GM12878 (cell line): Measurements from ENCODE around the gene STAG1. TPM values are rescaled to one million over a fixed set of nuclear protein-coding genes. Genes with fewer than 3 reads are reported as not detected.

Experiments used
- ATAC-seq: fragments of 200-7000 bp; cut with Tn5 transposase; 3 replicates; pipeline ENCODE4 v1.9.1; 2020; ENCODE audit warnings: mild to moderate bottlenecking, moderate library complexity
- BruUV-seq: library from RNA; stranded (reverse); fragments of 400-500 nt; replicated peaks from 2 replicates; lab custom pipeline; 2021; lab: Mats Ljungman, UMichigan
- CTCF ChIA-PET: fragments of 300-600 bp; sonication (Branson Sonifier 250); formaldehyde crosslinking; extraction: SDS; loops from one replicate; lab custom pipeline; 2021; ENCODE audit warnings: inconsistent platforms; lab: Yijun Ruan, JAX
- POLR2A ChIA-PET: fragments of 350-600 bp; formaldehyde crosslinking; extraction: SDS; loops from one replicate; lab custom pipeline; 2021; ENCODE audit warnings: inconsistent platforms; lab: Charles Lee
- RAD21 ChIA-PET: fragments of 300-600 bp; sonication (Branson Sonifier 250); formaldehyde crosslinking; loops from one replicate; lab custom pipeline; 2023; ENCODE audit warnings: antibody characterized with exemption; ENCODE audit not compliant: unreplicated experiment; lab: Charles Lee
- SMC1A ChIA-PET: fragments of 300-600 bp; sonication (Branson Sonifier 250); formaldehyde crosslinking; loops from one replicate; lab custom pipeline; 2023; ENCODE audit not compliant: unreplicated experiment, uncharacterized antibody; lab: Charles Lee
- DNase-seq: peaks from one replicate; pipeline ENCODE4 v3.0.0-alpha.2; 2011; ENCODE audit warnings: low read depth, low spot score
- FAIRE-seq: peaks from 3 replicates; lab custom pipeline; 2011; peaks lifted over from hg19 to GRCh38; lab: Jason Lieb, UNC
- H2AFZ ChIP-seq: 2 replicates; pipeline ENCODE4 v1.6.0; 2011; ENCODE audit warnings: low read depth, low read length, control low read depth; ENCODE audit not compliant: control insufficient read depth
- H3K27ac ChIP-seq: 2 replicates; pipeline ENCODE4 v1.5.1; 2011; ENCODE audit warnings: control low read depth; ENCODE audit not compliant: control insufficient read depth, insufficient read depth
- H3K27me3 ChIP-seq, 2 experiments: replicated peaks in 1 of 2; 2 replicates each; pipeline versions ENCODE4 v1.6.0 to v1.6.1; 2011; ENCODE audit warnings: low read length in 1 of 2; ENCODE audit not compliant: control insufficient read depth in 2 of 2, insufficient read depth in 2 of 2
- H3K36me3 ChIP-seq, 2 experiments: 2 replicates each; pipeline ENCODE4 v1.5.1; 2011; ENCODE audit warnings: low read length in 1 of 2; ENCODE audit not compliant: control insufficient read depth in 2 of 2, insufficient read depth in 2 of 2
- H3K4me1 ChIP-seq: 2 replicates; pipeline ENCODE4 v1.6.1; 2011; ENCODE audit warnings: mild to moderate bottlenecking, low read length, moderate library complexity, mixed read lengths; ENCODE audit not compliant: control insufficient read depth, insufficient read depth
- H3K4me2 ChIP-seq: 2 replicates; pipeline ENCODE4 v1.6.0; 2011; ENCODE audit warnings: control low read depth; ENCODE audit not compliant: control insufficient read depth, insufficient read depth
- H3K4me3 ChIP-seq: fragments of 200-600 bp; sonication (generic); 2 replicates; pipeline ENCODE4 v1.5.1; 2016
- H3K79me2 ChIP-seq: 2 replicates; pipeline ENCODE4 v1.6.0; 2011; ENCODE audit warnings: low read length; ENCODE audit not compliant: control insufficient read depth, insufficient read depth
- H3K9ac ChIP-seq: 2 replicates; pipeline ENCODE4 v1.8.0; 2011; ENCODE audit warnings: low read length, control low read depth, mixed read lengths; ENCODE audit not compliant: control insufficient read depth, insufficient read depth
- H3K9me3 ChIP-seq: replicated peaks from 3 replicates; pipeline ENCODE4 v1.5.1; 2011; ENCODE audit warnings: mild to moderate bottlenecking, low read length; ENCODE audit not compliant: control insufficient read depth, insufficient read depth
- H4K20me1 ChIP-seq: 2 replicates; pipeline ENCODE4 v1.6.0; 2011; ENCODE audit not compliant: control insufficient read depth, insufficient read depth
- ASH2L ChIP-seq: fragments of 300-600, 200-600 bp; sonication (generic); IDR thresholded peaks from 2 replicates; pipeline ENCODE4 v1.6.1; 2017; ENCODE audit warnings: low read depth, mild to moderate bottlenecking, borderline replicate concordance
- BRCA1 ChIP-seq: IDR thresholded peaks from 2 replicates; pipeline ENCODE4 v1.6.1; 2011; ENCODE audit warnings: low read depth, low read length, improper control_type of control experiment
- CHD4 ChIP-seq: fragments of 200-600 bp; sonication (generic); IDR thresholded peaks from 2 replicates; pipeline ENCODE4 v1.6.1; 2016; ENCODE audit warnings: mild to moderate bottlenecking
- DPF2 ChIP-seq: fragments of 450-650 bp; IDR thresholded peaks from 2 replicates; pipeline ENCODE4 v1.6.1; 2017; ENCODE audit warnings: mild to moderate bottlenecking
- IKZF2 ChIP-seq, 2 experiments: fragments of 450-650 bp; IDR thresholded peaks; 2 replicates each; pipeline ENCODE4 v1.6.1; 2017; ENCODE audit warnings: mild to moderate bottlenecking in 2 of 2, moderate library complexity in 2 of 2
- IRF4 ChIP-seq: IDR thresholded peaks from 2 replicates; pipeline ENCODE4 v1.6.1; 2011; ENCODE audit warnings: low read depth, low read length
- MTA3 ChIP-seq: IDR thresholded peaks from 2 replicates; pipeline ENCODE4 v1.6.1; 2012; ENCODE audit warnings: low read length, inconsistent platforms, borderline replicate concordance
- POU2F2 ChIP-seq: IDR thresholded peaks from 3 replicates; pipeline ENCODE4 v1.6.1; 2011; ENCODE audit warnings: low read depth, mild to moderate bottlenecking, low read length, borderline replicate concordance
- RUNX3 ChIP-seq: IDR thresholded peaks from 2 replicates; pipeline ENCODE4 v1.6.1; 2012; ENCODE audit warnings: low read length, inconsistent platforms
- SMAD5 ChIP-seq: IDR thresholded peaks from 2 replicates; pipeline ENCODE4 v1.6.1; 2016; ENCODE audit warnings: antibody characterized with exemption, low read depth
- SREBF1 ChIP-seq: IDR thresholded peaks from 2 replicates; pipeline ENCODE4 v1.6.1; 2012; ENCODE audit warnings: mild to moderate bottlenecking, low read length
- STAT3 ChIP-seq: IDR thresholded peaks from 2 replicates; pipeline ENCODE4 v1.6.1; 2011; ENCODE audit warnings: low read depth, low read length, improper control_type of control experiment
- YY1 ChIP-seq: IDR thresholded peaks from 2 replicates; pipeline ENCODE4 v1.6.1; 2011; ENCODE audit warnings: low read depth, mild to moderate bottlenecking, low read length
- ZNF384 ChIP-seq: IDR thresholded peaks from 2 replicates; pipeline ENCODE4 v1.6.1; 2012; ENCODE audit warnings: low read depth, mild to moderate bottlenecking, low read length, improper control_type of control experiment, borderline replicate concordance
- WGBS: methylation state at CpG from one replicate; pipeline ENCODE4 v1.1.6; 2016; ENCODE audit warnings: low lambda C conversion rate; ENCODE audit not compliant: insufficient replicate concordance, insufficient coverage; ENCODE audit errors: missing lambda C conversion rate; 5-methylcytosine and 5-hydroxymethylcytosine counted together
- in situ Hi-C: fragments of 300-500 bp; cut with MboI; formaldehyde crosslinking; loops from 9 replicates; pipeline ENCODE4 v1.14.3; 2018; ENCODE audit warnings: mixed read lengths
- intact Hi-C: fragments of 100-400 bp; cut with micrococcal nuclease; formaldehyde crosslinking; loops from one replicate; pipeline ENCODE4 v1.14.2; 2022; ENCODE audit not compliant: unreplicated experiment
- polyA plus RNA-seq, 11 experiments: library from polyadenylated mRNA; depleted of rRNA in 4 of 11; unstranded in 6 of 11; stranded (reverse) in 5 of 11; fragments of >200 nt; fragmentation: Nextera tagmentation in 4 of 11; fragmentation: Illumina TruSeq in 1 of 11; extraction: Ambion mirVana in 4 of 11; extraction: Trizol in 1 of 11; gene quantifications; 1 replicate in 1 of 11; 2 replicates in 10 of 11; pipeline versions ENCODE4 v1.2.1 to v1.2.3, GENCODE V29; 2011 to 2016; ENCODE audit warnings: inconsistent platforms in 2 of 11, missing spikeins in 2 of 11, low read depth in 1 of 11
- total RNA-seq, 4 experiments: library from RNA; depleted of rRNA in 3 of 4; stranded (reverse); fragments of >200 nt in 3 of 4; fragmentation: Illumina TruSeq in 1 of 4; extraction: Trizol in 1 of 4; gene quantifications; 2 replicates each; pipeline versions ENCODE4 v1.2.1 to v1.2.3, GENCODE V29; 2013 to 2021
- TF ChIP-seq, protein P1 (sequence below): fragments of 450-650 bp; conservative IDR thresholded peaks from 2 replicates; pipeline ENCODE4 v1.6.1; 2017; ENCODE audit warnings: mild to moderate bottlenecking, moderate library complexity
- TF ChIP-seq, protein P2 (sequence below): IDR thresholded peaks from 2 replicates; pipeline ENCODE4 v1.6.1; 2011; ENCODE audit warnings: borderline replicate concordance, low read depth, mild to moderate bottlenecking, moderate library complexity, low read length; ENCODE audit not compliant: insufficient read depth, poor library complexity, severe bottlenecking
- TF ChIP-seq, protein P3 (sequence below): fragments of 150-350 bp; IDR thresholded peaks from 2 replicates; pipeline ENCODE4 v1.6.1; 2014; ENCODE audit warnings: mild to moderate bottlenecking, low read depth, low read length

The STAG1 gene
- total and polyA plus RNA-seq, 10 of the 15 experiments (the other 5 are each of a cell fraction or from before 2014, with no cell fraction given) = 4.4 to 30.1 (median 20.2) TPM

DNA sequence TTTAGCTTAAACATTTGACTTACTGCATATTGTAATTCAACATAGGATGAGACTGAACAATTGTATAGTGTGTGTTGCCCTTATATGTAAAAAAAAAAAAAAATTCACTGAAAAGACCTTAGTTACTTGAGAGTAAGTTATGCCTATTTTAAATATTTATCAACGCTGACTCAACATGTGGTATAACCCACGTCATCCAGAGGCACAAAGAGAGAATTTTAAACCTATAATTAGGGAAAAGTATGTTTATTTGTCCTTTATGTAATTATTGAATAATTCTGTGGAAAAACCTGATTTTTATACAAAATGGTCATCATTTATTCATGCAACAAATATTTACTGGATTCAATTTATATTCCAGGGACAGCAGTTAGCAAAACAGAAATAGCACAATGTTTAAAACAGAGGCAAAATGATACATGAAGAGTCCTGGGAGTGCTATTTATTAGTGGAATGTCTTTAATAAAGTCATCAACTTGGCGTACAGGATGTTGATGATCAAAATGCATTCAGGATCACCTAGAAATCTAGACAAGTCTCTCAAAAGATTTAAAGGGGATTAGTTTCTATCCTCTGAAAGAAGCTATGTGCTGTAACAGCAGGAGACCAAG is 278.4 kb downstream of the STAG1 start (continued):
- TF ChIP-seq, protein P1, sequence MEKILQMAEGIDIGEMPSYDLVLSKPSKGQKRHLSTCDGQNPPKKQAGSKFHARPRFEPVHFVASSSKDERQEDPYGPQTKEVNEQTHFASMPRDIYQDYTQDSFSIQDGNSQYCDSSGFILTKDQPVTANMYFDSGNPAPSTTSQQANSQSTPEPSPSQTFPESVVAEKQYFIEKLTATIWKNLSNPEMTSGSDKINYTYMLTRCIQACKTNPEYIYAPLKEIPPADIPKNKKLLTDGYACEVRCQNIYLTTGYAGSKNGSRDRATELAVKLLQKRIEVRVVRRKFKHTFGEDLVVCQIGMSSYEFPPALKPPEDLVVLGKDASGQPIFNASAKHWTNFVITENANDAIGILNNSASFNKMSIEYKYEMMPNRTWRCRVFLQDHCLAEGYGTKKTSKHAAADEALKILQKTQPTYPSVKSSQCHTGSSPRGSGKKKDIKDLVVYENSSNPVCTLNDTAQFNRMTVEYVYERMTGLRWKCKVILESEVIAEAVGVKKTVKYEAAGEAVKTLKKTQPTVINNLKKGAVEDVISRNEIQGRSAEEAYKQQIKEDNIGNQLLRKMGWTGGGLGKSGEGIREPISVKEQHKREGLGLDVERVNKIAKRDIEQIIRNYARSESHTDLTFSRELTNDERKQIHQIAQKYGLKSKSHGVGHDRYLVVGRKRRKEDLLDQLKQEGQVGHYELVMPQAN = no peak
- TF ChIP-seq IKZF2 (IDR thresholded peaks at IDR 0.05) = no peak
- no peak for TF ChIP-seq SREBF1
- no peak for TF ChIP-seq BRCA1
- TF ChIP-seq, protein P2, sequence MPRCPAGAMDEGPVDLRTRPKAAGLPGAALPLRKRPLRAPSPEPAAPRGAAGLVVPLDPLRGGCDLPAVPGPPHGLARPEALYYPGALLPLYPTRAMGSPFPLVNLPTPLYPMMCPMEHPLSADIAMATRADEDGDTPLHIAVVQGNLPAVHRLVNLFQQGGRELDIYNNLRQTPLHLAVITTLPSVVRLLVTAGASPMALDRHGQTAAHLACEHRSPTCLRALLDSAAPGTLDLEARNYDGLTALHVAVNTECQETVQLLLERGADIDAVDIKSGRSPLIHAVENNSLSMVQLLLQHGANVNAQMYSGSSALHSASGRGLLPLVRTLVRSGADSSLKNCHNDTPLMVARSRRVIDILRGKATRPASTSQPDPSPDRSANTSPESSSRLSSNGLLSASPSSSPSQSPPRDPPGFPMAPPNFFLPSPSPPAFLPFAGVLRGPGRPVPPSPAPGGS = no peak
- TF ChIP-seq, all 136 proteins: peak for 0

DNA sequence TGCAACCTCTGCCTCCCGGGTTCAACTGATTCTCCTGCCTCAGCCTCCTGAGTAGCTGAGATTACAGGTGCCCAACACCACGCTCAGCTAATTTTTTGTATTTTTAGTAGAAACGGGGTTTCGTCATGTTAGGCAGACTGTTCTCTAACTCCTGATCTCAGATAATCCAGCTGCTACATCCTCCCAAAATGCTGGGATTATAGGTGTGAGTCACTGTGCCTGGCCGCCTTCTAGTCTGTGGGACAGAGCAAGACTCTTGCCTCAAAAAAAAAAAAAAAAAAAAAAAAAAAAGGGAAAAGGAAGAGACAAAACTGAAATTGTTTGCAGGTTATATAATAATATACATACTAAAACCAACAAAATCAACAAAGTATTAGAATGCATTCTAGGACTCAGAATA is 286.9 kb downstream of the STAG1 start:
- in situ Hi-C loops = no loop called here
- DNase-seq (no peak), FAIRE-seq (no peak), ATAC-seq (no peak)
- no peak overlapping the region for H3K27ac ChIP-seq
- no TSS peak for BruUV-seq
- H3K4me3 ChIP-seq = no peak overlapping the region
- H3K9ac ChIP-seq = no peak overlapping the region
- TF ChIP-seq IRF4 = no peak
- TF ChIP-seq STAT3 = no peak
- no peak for TF ChIP-seq POU2F2
- TF ChIP-seq MTA3 = no peak
- TF ChIP-seq ZNF384 = no peak
- no peak for TF ChIP-seq BRCA1
- no peak for TF ChIP-seq ASH2L
- no peak for TF ChIP-seq DPF2
- TF ChIP-seq SMAD5 = no peak
- TF ChIP-seq YY1 = no peak
- TF ChIP-seq, protein P3, sequence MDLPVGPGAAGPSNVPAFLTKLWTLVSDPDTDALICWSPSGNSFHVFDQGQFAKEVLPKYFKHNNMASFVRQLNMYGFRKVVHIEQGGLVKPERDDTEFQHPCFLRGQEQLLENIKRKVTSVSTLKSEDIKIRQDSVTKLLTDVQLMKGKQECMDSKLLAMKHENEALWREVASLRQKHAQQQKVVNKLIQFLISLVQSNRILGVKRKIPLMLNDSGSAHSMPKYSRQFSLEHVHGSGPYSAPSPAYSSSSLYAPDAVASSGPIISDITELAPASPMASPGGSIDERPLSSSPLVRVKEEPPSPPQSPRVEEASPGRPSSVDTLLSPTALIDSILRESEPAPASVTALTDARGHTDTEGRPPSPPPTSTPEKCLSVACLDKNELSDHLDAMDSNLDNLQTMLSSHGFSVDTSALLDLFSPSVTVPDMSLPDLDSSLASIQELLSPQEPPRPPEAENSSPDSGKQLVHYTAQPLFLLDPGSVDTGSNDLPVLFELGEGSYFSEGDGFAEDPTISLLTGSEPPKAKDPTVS = no peak
- TF ChIP-seq CHD4 = no peak
- no peak for TF ChIP-seq RUNX3
- TF ChIP-seq IKZF2 (IDR thresholded peaks at IDR 0.05) = no peak
- H4K20me1 ChIP-seq = no peaks in the 10 kb centered on the region
- H3K79me2 ChIP-seq = no peaks in the 10 kb centered on the region
- no peaks in the 10 kb centered on the region for H3K4me1 ChIP-seq
- WGBS = 98% methylated on average over 4 of the region's 5 CpGs
- no peak overlapping the region for H3K4me2 ChIP-seq
- no peaks in the 10 kb centered on the region; the same call in 2 of the 3 replicates for H3K9me3 ChIP-seq
- SMC1A ChIA-PET = interaction anchor here (1.1 to 1.3 kb wide), 2 partner anchors 8 to 389 kb away, joined by 3 to 6 read pairs; no protein-coding TSS in a partner anchor
- CTCF ChIA-PET = interaction anchor here (0.6 to 1.3 kb wide), 5 partner anchors 9 to 375 kb away, joined by 3 to 4 read pairs (median 3); no protein-coding TSS in a partner anchor
- RAD21 ChIA-PET = interaction anchor here (0.7 kb wide), 1 partner anchor 95 kb away, joined by 4 read pairs; no protein-coding TSS in a partner anchor
- no peak overlapping the region for H2AFZ ChIP-seq
- POLR2A ChIA-PET = interaction anchor here (0.6 to 1.7 kb wide), 2 partner anchors 146 to 287 kb away, joined by 5 to 6 read pairs; partner anchors contain the start of gene STAG1
- H3K27me3 ChIP-seq = no peaks in the 10 kb centered on the region
- H3K36me3 ChIP-seq = peaks cover 0 to 4% of the 10 kb centered on the region in 2 experiments; a peak in 1 of 4 replicates
- intact Hi-C loops = no loop called here
